GM12878 (cell line): ENCODE data around the gene OSBPL10. TPM values are rescaled to one million over a fixed set of nuclear protein-coding genes. Genes with fewer than 3 reads are reported as not detected.

Experiments used
- ATAC-seq: fragments of 200-7000 bp; cut with Tn5 transposase; 3 replicates; pipeline ENCODE4 v1.9.1; 2020; ENCODE audit warnings: mild to moderate bottlenecking, moderate library complexity
- BruUV-seq: library from RNA; stranded (reverse); fragments of 400-500 nt; replicated peaks from 2 replicates; lab custom pipeline; 2021; lab: Mats Ljungman, UMichigan
- CTCF ChIA-PET: fragments of 300-600 bp; sonication (Branson Sonifier 250); formaldehyde crosslinking; extraction: SDS; loops from one replicate; lab custom pipeline; 2021; ENCODE audit warnings: inconsistent platforms; lab: Yijun Ruan, JAX
- POLR2A ChIA-PET: fragments of 350-600 bp; formaldehyde crosslinking; extraction: SDS; loops from one replicate; lab custom pipeline; 2021; ENCODE audit warnings: inconsistent platforms; lab: Charles Lee
- RAD21 ChIA-PET: fragments of 300-600 bp; sonication (Branson Sonifier 250); formaldehyde crosslinking; loops from one replicate; lab custom pipeline; 2023; ENCODE audit warnings: antibody characterized with exemption; ENCODE audit not compliant: unreplicated experiment; lab: Charles Lee
- SMC1A ChIA-PET: fragments of 300-600 bp; sonication (Branson Sonifier 250); formaldehyde crosslinking; loops from one replicate; lab custom pipeline; 2023; ENCODE audit not compliant: unreplicated experiment, uncharacterized antibody; lab: Charles Lee
- DNase-seq: peaks from one replicate; pipeline ENCODE4 v3.0.0-alpha.2; 2011; ENCODE audit warnings: low read depth, low spot score
- FAIRE-seq: peaks from 3 replicates; lab custom pipeline; 2011; peaks lifted over from hg19 to GRCh38; lab: Jason Lieb, UNC
- H2AFZ ChIP-seq: 2 replicates; pipeline ENCODE4 v1.6.0; 2011; ENCODE audit warnings: low read depth, low read length, control low read depth; ENCODE audit not compliant: control insufficient read depth
- H3K27ac ChIP-seq: 2 replicates; pipeline ENCODE4 v1.5.1; 2011; ENCODE audit warnings: control low read depth; ENCODE audit not compliant: control insufficient read depth, insufficient read depth
- H3K27me3 ChIP-seq, 2 experiments: replicated peaks in 1 of 2; 2 replicates each; pipeline versions ENCODE4 v1.6.0 to v1.6.1; 2011; ENCODE audit warnings: low read length in 1 of 2; ENCODE audit not compliant: control insufficient read depth in 2 of 2, insufficient read depth in 2 of 2
- H3K36me3 ChIP-seq, 2 experiments: 2 replicates each; pipeline ENCODE4 v1.5.1; 2011; ENCODE audit warnings: low read length in 1 of 2; ENCODE audit not compliant: control insufficient read depth in 2 of 2, insufficient read depth in 2 of 2
- H3K4me1 ChIP-seq: 2 replicates; pipeline ENCODE4 v1.6.1; 2011; ENCODE audit warnings: mild to moderate bottlenecking, low read length, moderate library complexity, mixed read lengths; ENCODE audit not compliant: control insufficient read depth, insufficient read depth
- H3K4me2 ChIP-seq: 2 replicates; pipeline ENCODE4 v1.6.0; 2011; ENCODE audit warnings: control low read depth; ENCODE audit not compliant: control insufficient read depth, insufficient read depth
- H3K4me3 ChIP-seq: fragments of 200-600 bp; sonication (generic); 2 replicates; pipeline ENCODE4 v1.5.1; 2016
- H3K79me2 ChIP-seq: 2 replicates; pipeline ENCODE4 v1.6.0; 2011; ENCODE audit warnings: low read length; ENCODE audit not compliant: control insufficient read depth, insufficient read depth
- H3K9ac ChIP-seq: 2 replicates; pipeline ENCODE4 v1.8.0; 2011; ENCODE audit warnings: low read length, control low read depth, mixed read lengths; ENCODE audit not compliant: control insufficient read depth, insufficient read depth
- H3K9me3 ChIP-seq: replicated peaks from 3 replicates; pipeline ENCODE4 v1.5.1; 2011; ENCODE audit warnings: mild to moderate bottlenecking, low read length; ENCODE audit not compliant: control insufficient read depth, insufficient read depth
- H4K20me1 ChIP-seq: 2 replicates; pipeline ENCODE4 v1.6.0; 2011; ENCODE audit not compliant: control insufficient read depth, insufficient read depth
- CREM ChIP-seq: IDR thresholded peaks from 2 replicates; pipeline ENCODE4 v1.6.1; 2014; ENCODE audit warnings: antibody characterized with exemption, low read depth
- EGR1 ChIP-seq, 2 experiments: IDR thresholded peaks; 1 replicate in 1 of 2; 2 replicates in 1 of 2; pipeline ENCODE4 v1.6.1; 2011 to 2012; ENCODE audit warnings: low read depth in 2 of 2, low read length in 2 of 2, borderline replicate concordance in 1 of 2, mild to moderate bottlenecking in 1 of 2, moderate library complexity in 1 of 2
- FOXK2 ChIP-seq: fragments of 450-650 bp; IDR thresholded peaks from 2 replicates; pipeline ENCODE4 v1.6.1; 2017; ENCODE audit warnings: mild to moderate bottlenecking, moderate library complexity
- HDAC2 ChIP-seq: fragments of 200-600 bp; sonication (generic); IDR thresholded peaks from 2 replicates; pipeline ENCODE4 v1.6.1; 2017
- IRF4 ChIP-seq: IDR thresholded peaks from 2 replicates; pipeline ENCODE4 v1.6.1; 2011; ENCODE audit warnings: low read depth, low read length
- RAD51 ChIP-seq: fragments of 450-650 bp; IDR thresholded peaks from 2 replicates; pipeline ENCODE4 v1.6.1; 2016; ENCODE audit warnings: moderate library complexity, mild to moderate bottlenecking, inconsistent platforms
- RBBP5 ChIP-seq: fragments of 200-600 bp; sonication (generic); conservative IDR thresholded peaks from 2 replicates; pipeline ENCODE4 v1.6.1; 2016
- SREBF2 ChIP-seq: IDR thresholded peaks from 2 replicates; pipeline ENCODE4 v1.6.1; 2012; ENCODE audit warnings: mild to moderate bottlenecking, low read length
- STAT1 ChIP-seq: fragments of 450-650 bp; conservative IDR thresholded peaks from 2 replicates; pipeline ENCODE4 v1.6.1; 2014; ENCODE audit warnings: antibody characterized with exemption, mild to moderate bottlenecking
- WRNIP1 ChIP-seq: IDR thresholded peaks from 2 replicates; pipeline ENCODE4 v1.6.1; 2011; ENCODE audit warnings: low read depth, low read length, improper control_type of control experiment, borderline replicate concordance
- WGBS: methylation state at CpG from one replicate; pipeline ENCODE4 v1.1.6; 2016; ENCODE audit warnings: low lambda C conversion rate; ENCODE audit not compliant: insufficient replicate concordance, insufficient coverage; ENCODE audit errors: missing lambda C conversion rate; 5-methylcytosine and 5-hydroxymethylcytosine counted together
- in situ Hi-C: fragments of 300-500 bp; cut with MboI; formaldehyde crosslinking; loops from 9 replicates; pipeline ENCODE4 v1.14.3; 2018; ENCODE audit warnings: mixed read lengths
- intact Hi-C: fragments of 100-400 bp; cut with micrococcal nuclease; formaldehyde crosslinking; loops from one replicate; pipeline ENCODE4 v1.14.2; 2022; ENCODE audit not compliant: unreplicated experiment
- polyA plus RNA-seq, 11 experiments: library from polyadenylated mRNA; depleted of rRNA in 4 of 11; unstranded in 6 of 11; stranded (reverse) in 5 of 11; fragments of >200 nt; fragmentation: Nextera tagmentation in 4 of 11; fragmentation: Illumina TruSeq in 1 of 11; extraction: Ambion mirVana in 4 of 11; extraction: Trizol in 1 of 11; gene quantifications; 1 replicate in 1 of 11; 2 replicates in 10 of 11; pipeline versions ENCODE4 v1.2.1 to v1.2.3, GENCODE V29; 2011 to 2016; ENCODE audit warnings: inconsistent platforms in 2 of 11, missing spikeins in 2 of 11, low read depth in 1 of 11
- total RNA-seq, 4 experiments: library from RNA; depleted of rRNA in 3 of 4; stranded (reverse); fragments of >200 nt in 3 of 4; fragmentation: Illumina TruSeq in 1 of 4; extraction: Trizol in 1 of 4; gene quantifications; 2 replicates each; pipeline versions ENCODE4 v1.2.1 to v1.2.3, GENCODE V29; 2013 to 2021
- TF ChIP-seq, protein P1 (sequence below): fragments of 450-650 bp; formaldehyde crosslinking; IDR thresholded peaks from 2 replicates; pipeline ENCODE4 v1.5.0; 2022; ENCODE audit warnings: mild to moderate bottlenecking, missing genetic modification characterization

Gene OSBPL10
- total and polyA plus RNA-seq, 10 of the 15 experiments (the other 5 are each of a cell fraction or from before 2014, with no cell fraction given) = 0.03 to 0.25 (median 0.09) TPM; not detected in 5

DNA sequence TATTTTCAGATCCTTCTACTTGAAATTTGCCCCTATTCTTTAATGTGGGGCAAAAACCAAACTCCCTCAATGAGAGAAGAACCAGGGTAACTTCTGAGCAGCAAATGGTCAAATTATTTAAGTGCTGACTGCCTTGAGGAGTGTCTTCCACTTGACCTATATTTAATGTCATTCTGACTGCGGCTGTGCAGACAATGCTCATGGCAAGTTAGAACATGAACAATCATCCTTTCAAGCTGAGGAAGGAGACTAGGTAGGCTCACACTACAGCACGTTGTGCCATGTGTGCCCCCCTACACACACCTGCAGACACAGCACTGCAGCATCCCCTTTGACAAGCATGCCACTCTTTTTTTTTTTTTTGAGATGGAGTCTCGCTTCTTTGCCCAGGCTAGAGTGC, 98.2 kb downstream of the OSBPL10 start (continued):
- TF ChIP-seq, protein P1, sequence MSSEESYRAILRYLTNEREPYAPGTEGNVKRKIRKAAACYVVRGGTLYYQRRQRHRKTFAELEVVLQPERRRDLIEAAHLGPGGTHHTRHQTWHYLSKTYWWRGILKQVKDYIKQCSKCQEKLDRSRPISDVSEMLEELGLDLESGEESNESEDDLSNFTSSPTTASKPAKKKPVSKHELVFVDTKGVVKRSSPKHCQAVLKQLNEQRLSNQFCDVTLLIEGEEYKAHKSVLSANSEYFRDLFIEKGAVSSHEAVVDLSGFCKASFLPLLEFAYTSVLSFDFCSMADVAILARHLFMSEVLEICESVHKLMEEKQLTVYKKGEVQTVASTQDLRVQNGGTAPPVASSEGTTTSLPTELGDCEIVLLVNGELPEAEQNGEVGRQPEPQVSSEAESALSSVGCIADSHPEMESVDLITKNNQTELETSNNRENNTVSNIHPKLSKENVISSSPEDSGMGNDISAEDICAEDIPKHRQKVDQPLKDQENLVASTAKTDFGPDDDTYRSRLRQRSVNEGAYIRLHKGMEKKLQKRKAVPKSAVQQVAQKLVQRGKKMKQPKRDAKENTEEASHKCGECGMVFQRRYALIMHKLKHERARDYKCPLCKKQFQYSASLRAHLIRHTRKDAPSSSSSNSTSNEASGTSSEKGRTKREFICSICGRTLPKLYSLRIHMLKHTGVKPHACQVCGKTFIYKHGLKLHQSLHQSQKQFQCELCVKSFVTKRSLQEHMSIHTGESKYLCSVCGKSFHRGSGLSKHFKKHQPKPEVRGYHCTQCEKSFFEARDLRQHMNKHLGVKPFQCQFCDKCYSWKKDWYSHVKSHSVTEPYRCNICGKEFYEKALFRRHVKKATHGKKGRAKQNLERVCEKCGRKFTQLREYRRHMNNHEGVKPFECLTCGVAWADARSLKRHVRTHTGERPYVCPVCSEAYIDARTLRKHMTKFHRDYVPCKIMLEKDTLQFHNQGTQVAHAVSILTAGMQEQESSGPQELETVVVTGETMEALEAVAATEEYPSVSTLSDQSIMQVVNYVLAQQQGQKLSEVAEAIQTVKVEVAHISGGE (CRISPR knock-in tag) = no peak
- TF ChIP-seq WRNIP1 = no peak
- no peak for TF ChIP-seq RAD51
- no peak for TF ChIP-seq STAT1
- no peak for TF ChIP-seq HDAC2
- TF ChIP-seq SREBF2 = no peak

DNA sequence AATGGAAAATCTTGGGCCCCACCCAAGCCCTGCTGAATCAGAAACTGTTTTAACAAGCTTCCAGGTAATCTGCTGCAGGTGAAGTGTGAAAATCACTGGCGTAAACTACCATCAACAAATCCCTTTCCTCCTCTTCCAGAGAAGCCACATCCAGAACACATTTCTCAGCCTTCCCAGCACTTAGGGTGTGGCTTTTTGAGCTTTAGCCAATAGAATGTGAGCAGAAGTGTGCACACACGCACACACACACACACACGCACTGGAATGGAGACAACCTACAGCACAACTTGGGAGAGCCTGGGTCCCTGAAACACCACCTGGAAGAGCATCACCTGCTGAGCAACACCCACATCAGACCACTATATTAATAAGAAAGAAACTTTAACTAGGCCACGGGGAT, 98.6 kb downstream of the OSBPL10 start:
- FAIRE-seq = no peak
- Histone ChIP-seq H3K27me3 (peaks cover 0 to 2% of the 10 kb centered on the region in 2 experiments; a peak in 2 of 4 replicates), H3K36me3 (no peaks in the 10 kb centered on the region), H2AFZ (no peak overlapping the region), H3K4me2 (no peak overlapping the region)
- no peak for ATAC-seq
- in situ Hi-C loops = no loop called here
- intact Hi-C loops = no loop called here
- no peak for TF ChIP-seq RBBP5
- no peak for TF ChIP-seq CREM
- TF ChIP-seq RAD51 = no peak
- TF ChIP-seq FOXK2 = no peak
- TF ChIP-seq IRF4 = no peak
- TF ChIP-seq EGR1 (IDR thresholded peaks at IDR 0.05; ENCODE audit: borderline replicate concordance in 1 of 2, low read depth in 2 of 2, low read length in 2 of 2) = no peak
- TF ChIP-seq SREBF2 = no peak
- TF ChIP-seq, all 136 proteins: peak for 0
- no peak overlapping the region for H3K4me3 ChIP-seq
- SMC1A ChIA-PET = no interaction called here
- 72% methylated on average over 4 of the region's 4 CpGs for WGBS
- no peaks in the 10 kb centered on the region for H3K9me3 ChIP-seq
- BruUV-seq = no TSS peak
- no peak for DNase-seq
- H3K27ac ChIP-seq = no peak overlapping the region
- no peaks in the 10 kb centered on the region for H3K79me2 ChIP-seq
- CTCF ChIA-PET = interaction anchor here (0.5 to 1.0 kb wide), 2 partner anchors 29 to 1617 kb away, joined by 3 to 5 read pairs; no protein-coding TSS in a partner anchor
- RAD21 ChIA-PET = no interaction called here
- H4K20me1 ChIP-seq = no peaks in the 10 kb centered on the region
- no peak overlapping the region for H3K9ac ChIP-seq
- POLR2A ChIA-PET = interaction anchor here (0.6 kb wide), 1 partner anchor 91 kb away, joined by 6 read pairs; no protein-coding TSS in a partner anchor
- H3K4me1 ChIP-seq = no peaks in the 10 kb centered on the region
